ENCODE data around the gene DNAJC4.

Gene DNAJC4

DNA sequence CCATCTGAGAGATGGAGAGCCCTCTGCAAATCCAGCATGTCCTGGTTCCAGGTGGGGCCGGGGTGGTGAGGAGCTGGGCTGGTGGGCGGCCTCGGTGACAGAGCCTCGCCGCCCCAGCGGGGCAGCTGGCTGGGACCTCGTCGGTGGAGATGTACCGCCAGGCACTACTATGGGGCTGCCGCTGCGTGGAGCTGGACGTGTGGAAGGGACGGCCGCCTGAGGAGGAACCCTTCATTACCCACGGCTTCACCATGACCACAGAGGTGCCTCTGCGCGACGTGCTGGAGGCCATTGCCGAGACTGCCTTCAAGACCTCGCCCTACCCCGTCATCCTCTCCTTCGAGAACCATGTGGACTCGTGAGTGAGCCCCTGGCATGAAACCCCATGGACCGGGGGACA lies 28.0 kb downstream of the DNAJC4 start:
- H3K27me3 ChIP-seq (ENCODE audit: control insufficient read depth, insufficient read depth, low read length), result no peaks in the 10 kb centered on the region
- H3K9me3 ChIP-seq (ENCODE audit: control insufficient read depth, low read depth, low read length), result no peaks in the 10 kb centered on the region
- peaks cover 2% of the 10 kb centered on the region for H3K4me1 ChIP-seq (ENCODE audit: control insufficient read depth, low read depth, low read length)
- H3K4me3 ChIP-seq (ENCODE audit: low read length), result no peak overlapping the region
- H3K36me3 ChIP-seq (ENCODE audit: control insufficient read depth, low read depth, low read length), result peaks cover 64% of the 10 kb centered on the region
- H3K9ac ChIP-seq (ENCODE audit: low read length), result no peak overlapping the region
- no peak overlapping the region for H3K27ac ChIP-seq (ENCODE audit: low read length)

- Histone ChIP-seq H3K27ac (ENCODE audit: low read length) (no peak overlapping the region), H3K9me3 (ENCODE audit: control insufficient read depth, low read depth, low read length) (no peaks in the 10 kb centered on the region), H3K36me3 (ENCODE audit: control insufficient read depth, low read depth, low read length) (peaks cover 64% of the 10 kb centered on the region), H3K27me3 (ENCODE audit: control insufficient read depth, insufficient read depth, low read length) (no peaks in the 10 kb centered on the region), H3K4me3 (ENCODE audit: low read length) (no peak overlapping the region), H3K9ac (ENCODE audit: low read length) (no peak overlapping the region), H3K4me1 (ENCODE audit: control insufficient read depth, low read depth, low read length) (peaks cover 2% of the 10 kb centered on the region)
Measured at GRCh38 chr11:64258946-64259532, 28.7 kb downstream of the DNAJC4 start.

- Histone ChIP-seq H3K36me3 (ENCODE audit: control insufficient read depth, low read depth, low read length) (peaks cover 64% of the 10 kb centered on the region), H3K9ac (ENCODE audit: low read length) (no peak overlapping the region), H3K4me3 (ENCODE audit: low read length) (no peak overlapping the region), H3K27me3 (ENCODE audit: control insufficient read depth, insufficient read depth, low read length) (no peaks in the 10 kb centered on the region), H3K4me1 (ENCODE audit: control insufficient read depth, low read depth, low read length) (peaks cover 2% of the 10 kb centered on the region), H3K27ac (ENCODE audit: low read length) (no peak overlapping the region), H3K9me3 (ENCODE audit: control insufficient read depth, low read depth, low read length) (no peaks in the 10 kb centered on the region)
Measured at GRCh38 chr11:64259533-64260067, 29.3 kb downstream of the DNAJC4 start.

DNA sequence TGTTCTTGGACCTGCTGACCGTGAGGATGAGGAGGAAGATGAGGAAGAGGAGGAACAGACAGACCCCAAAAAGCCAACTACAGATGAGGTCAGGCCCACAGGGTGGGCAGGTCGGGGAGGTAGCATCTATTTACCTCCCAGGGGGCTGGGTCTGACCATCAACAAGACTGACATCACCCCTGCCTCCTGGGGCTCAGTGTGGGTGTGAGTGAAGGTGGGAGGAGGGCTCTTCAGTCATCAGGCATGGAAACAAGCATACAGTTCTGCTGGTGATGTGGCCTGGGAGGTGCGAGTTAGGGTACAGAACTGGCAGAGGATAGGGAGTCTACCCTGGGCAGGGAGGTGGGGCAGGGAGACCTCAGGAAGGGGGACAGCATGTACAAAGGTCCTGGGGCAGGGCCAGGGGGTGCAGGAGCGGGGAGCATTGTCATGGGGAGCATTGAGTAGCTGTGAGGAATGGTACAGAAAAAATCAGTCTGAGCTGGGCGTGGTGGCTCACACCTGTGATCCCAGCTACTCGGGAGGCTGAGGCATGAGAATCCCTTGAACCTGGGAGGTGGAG lies 29.9 kb downstream of the DNAJC4 start:
- H3K9me3 ChIP-seq (ENCODE audit: control insufficient read depth, low read depth, low read length), result no peaks in the 10 kb centered on the region
- no peak overlapping the region for H3K27ac ChIP-seq (ENCODE audit: low read length)
- peaks cover 60% of the 10 kb centered on the region for H3K36me3 ChIP-seq (ENCODE audit: control insufficient read depth, low read depth, low read length)
- H3K9ac ChIP-seq (ENCODE audit: low read length), result no peak overlapping the region
- no peak overlapping the region for H3K4me3 ChIP-seq (ENCODE audit: low read length)
- H3K4me1 ChIP-seq (ENCODE audit: control insufficient read depth, low read depth, low read length), result peaks cover 2% of the 10 kb centered on the region
- no peaks in the 10 kb centered on the region for H3K27me3 ChIP-seq (ENCODE audit: control insufficient read depth, insufficient read depth, low read length)

GRCh38 chr11:64261556-64262080 lies 31.3 kb downstream of the DNAJC4 start:
- Histone ChIP-seq H3K4me3 (ENCODE audit: low read length) (no peak overlapping the region), H3K36me3 (ENCODE audit: control insufficient read depth, low read depth, low read length) (peaks cover 58% of the 10 kb centered on the region), H3K27ac (ENCODE audit: low read length) (no peak overlapping the region), H3K9me3 (ENCODE audit: control insufficient read depth, low read depth, low read length) (no peaks in the 10 kb centered on the region), H3K9ac (ENCODE audit: low read length) (no peak overlapping the region), H3K4me1 (ENCODE audit: control insufficient read depth, low read depth, low read length) (peaks cover 2% of the 10 kb centered on the region), H3K27me3 (ENCODE audit: control insufficient read depth, insufficient read depth, low read length) (no peaks in the 10 kb centered on the region)

- Histone ChIP-seq H3K4me1 (ENCODE audit: control insufficient read depth, low read depth, low read length) (peaks cover 2% of the 10 kb centered on the region), H3K4me3 (ENCODE audit: low read length) (no peak overlapping the region), H3K27me3 (ENCODE audit: control insufficient read depth, insufficient read depth, low read length) (no peaks in the 10 kb centered on the region), H3K36me3 (ENCODE audit: control insufficient read depth, low read depth, low read length) (peaks cover 58% of the 10 kb centered on the region), H3K9ac (ENCODE audit: low read length) (no peak overlapping the region), H3K9me3 (ENCODE audit: control insufficient read depth, low read depth, low read length) (no peaks in the 10 kb centered on the region), H3K27ac (ENCODE audit: low read length) (no peak overlapping the region)
Measured at GRCh38 chr11:64262271-64263002, 32.1 kb downstream of the DNAJC4 start.

- H3K9ac ChIP-seq (ENCODE audit: low read length), result no peak overlapping the region
Measured at GRCh38 chr11:64263021-64263946, 32.9 kb downstream of the DNAJC4 start.

DNA sequence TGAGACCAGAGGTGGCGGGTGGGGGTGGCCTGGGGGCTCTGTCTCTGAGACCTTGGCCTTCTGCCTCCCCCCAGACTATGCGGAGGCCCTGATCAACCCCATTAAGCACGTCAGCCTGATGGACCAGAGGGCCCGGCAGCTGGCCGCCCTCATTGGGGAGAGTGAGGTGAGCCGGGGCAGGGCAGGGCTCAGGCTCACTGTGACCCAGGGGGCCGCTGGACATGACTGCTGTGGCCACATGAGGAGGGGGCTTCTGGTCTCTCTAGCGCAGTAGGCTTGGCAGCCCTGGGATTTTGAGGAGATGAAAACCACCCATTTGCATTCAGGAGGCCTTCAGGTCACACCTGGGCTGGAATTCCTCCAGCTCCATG lies 33.6 kb downstream of the DNAJC4 start:
- H3K27ac ChIP-seq (ENCODE audit: low read length), result no peak overlapping the region
- H3K4me1 ChIP-seq (ENCODE audit: control insufficient read depth, low read depth, low read length), result peaks cover 8% of the 10 kb centered on the region
- H3K9ac ChIP-seq (ENCODE audit: low read length), result no peak overlapping the region
- no peak overlapping the region for H3K4me3 ChIP-seq (ENCODE audit: low read length)
- no peaks in the 10 kb centered on the region for H3K9me3 ChIP-seq (ENCODE audit: control insufficient read depth, low read depth, low read length)
- no peaks in the 10 kb centered on the region for H3K27me3 ChIP-seq (ENCODE audit: control insufficient read depth, insufficient read depth, low read length)
- H3K36me3 ChIP-seq (ENCODE audit: control insufficient read depth, low read depth, low read length), result peaks cover 49% of the 10 kb centered on the region

More at GRCh38 chr11:64263021-64263946, 32.9 kb downstream of the DNAJC4 start:
- Histone ChIP-seq H3K4me1 (ENCODE audit: control insufficient read depth, low read depth, low read length) (peaks cover 2% of the 10 kb centered on the region), H3K9me3 (ENCODE audit: control insufficient read depth, low read depth, low read length) (no peaks in the 10 kb centered on the region), H3K36me3 (ENCODE audit: control insufficient read depth, low read depth, low read length) (peaks cover 54% of the 10 kb centered on the region), H3K27me3 (ENCODE audit: control insufficient read depth, insufficient read depth, low read length) (no peaks in the 10 kb centered on the region), H3K4me3 (ENCODE audit: low read length) (no peak overlapping the region), H3K27ac (ENCODE audit: low read length) (no peak overlapping the region)

GRCh38 chr11:64264371-64264852 lies 34.1 kb downstream of the DNAJC4 start:
- Histone ChIP-seq H3K4me3 (ENCODE audit: low read length) (no peak overlapping the region), H3K27ac (ENCODE audit: low read length) (no peak overlapping the region), H3K36me3 (ENCODE audit: control insufficient read depth, low read depth, low read length) (peaks cover 46% of the 10 kb centered on the region), H3K9me3 (ENCODE audit: control insufficient read depth, low read depth, low read length) (no peaks in the 10 kb centered on the region), H3K9ac (ENCODE audit: low read length) (no peak overlapping the region), H3K4me1 (ENCODE audit: control insufficient read depth, low read depth, low read length) (peaks cover 8% of the 10 kb centered on the region), H3K27me3 (ENCODE audit: control insufficient read depth, insufficient read depth, low read length) (no peaks in the 10 kb centered on the region)

DNA sequence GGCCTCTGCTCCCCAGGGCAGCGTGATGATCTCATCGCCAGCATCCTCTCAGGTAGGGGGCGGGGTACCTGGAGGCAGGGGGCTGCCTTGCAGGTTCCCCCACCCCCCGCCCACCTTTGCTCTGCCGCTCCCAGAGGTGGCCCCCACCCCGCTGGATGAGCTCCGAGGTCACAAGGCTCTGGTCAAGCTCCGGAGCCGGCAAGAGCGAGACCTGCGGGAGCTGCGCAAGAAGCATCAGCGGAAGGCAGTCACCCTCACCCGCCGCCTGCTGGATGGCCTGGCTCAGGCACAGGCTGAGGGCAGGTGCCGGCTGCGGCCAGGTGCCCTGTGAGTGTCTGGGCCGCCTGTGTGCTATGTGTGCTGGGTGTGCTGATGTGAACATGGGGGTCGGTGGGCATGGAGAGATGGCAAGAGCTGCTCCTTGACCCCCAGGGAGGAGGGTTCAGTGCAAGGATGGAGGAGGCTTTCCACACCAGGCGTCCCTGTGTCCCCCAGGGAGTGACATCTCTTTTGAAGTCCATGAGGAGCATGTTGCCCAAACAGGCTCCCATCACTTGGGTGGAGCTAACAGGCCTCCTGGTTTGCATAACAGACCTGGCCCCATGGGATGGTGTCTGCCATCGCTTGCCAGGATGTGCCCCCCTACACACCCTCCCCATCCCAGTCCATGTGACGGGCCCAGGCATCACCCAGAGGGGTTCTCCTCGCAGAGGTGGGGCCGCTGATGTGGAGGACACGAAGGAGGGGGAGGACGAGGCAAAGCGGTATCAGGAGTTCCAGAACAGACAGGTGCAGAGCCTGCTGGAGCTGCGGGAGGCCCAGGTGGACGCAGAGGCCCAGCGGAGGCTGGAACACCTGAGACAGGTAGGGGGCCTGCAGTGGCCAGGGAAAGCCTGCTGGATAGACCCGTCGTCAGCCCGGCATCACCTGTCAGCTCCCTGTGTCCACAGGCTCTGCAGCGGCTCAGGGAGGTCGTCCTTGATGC lies 35.1 kb downstream of the DNAJC4 start:
- no peaks in the 10 kb centered on the region for H3K9me3 ChIP-seq (ENCODE audit: control insufficient read depth, low read depth, low read length)
- no peak overlapping the region for H3K4me3 ChIP-seq (ENCODE audit: low read length)
- H3K27ac ChIP-seq (ENCODE audit: low read length), result no peak overlapping the region
- peaks cover 37% of the 10 kb centered on the region for H3K36me3 ChIP-seq (ENCODE audit: control insufficient read depth, low read depth, low read length)
- no peak overlapping the region for H3K9ac ChIP-seq (ENCODE audit: low read length)
- peaks cover 8% of the 10 kb centered on the region for H3K4me1 ChIP-seq (ENCODE audit: control insufficient read depth, low read depth, low read length)
- no peaks in the 10 kb centered on the region for H3K27me3 ChIP-seq (ENCODE audit: control insufficient read depth, insufficient read depth, low read length)
